ENCODE data around the gene NCAPD2.

NCAPD2 gene

GRCh38 chr12:6526766-6527525 is 33.0 kb downstream of the NCAPD2 start:
- no peak for DNase-seq (ENCODE audit: low read depth in 1 of 2, low spot score in 1 of 2)
- H3K27ac ChIP-seq (replicated peaks) = no peak overlapping the region
- no peaks in the 10 kb centered on the region for H3K27me3 ChIP-seq (ENCODE audit: insufficient read depth, poor library complexity, severe bottlenecking)
- TF ChIP-seq REST (IDR thresholded peaks at IDR 0.05; ENCODE audit: insufficient replicate concordance, low read depth) (no peak), GABPA (IDR thresholded peaks at IDR 0.05; ENCODE audit: low read depth) (no peak), SPI1 (IDR thresholded peaks at IDR 0.05; ENCODE audit: borderline replicate concordance, low read depth) (no peak), POLR2AphosphoS5 (IDR thresholded peaks at IDR 0.05; ENCODE audit: low read depth) (no peak)
- TF ChIP-seq, protein P1, sequence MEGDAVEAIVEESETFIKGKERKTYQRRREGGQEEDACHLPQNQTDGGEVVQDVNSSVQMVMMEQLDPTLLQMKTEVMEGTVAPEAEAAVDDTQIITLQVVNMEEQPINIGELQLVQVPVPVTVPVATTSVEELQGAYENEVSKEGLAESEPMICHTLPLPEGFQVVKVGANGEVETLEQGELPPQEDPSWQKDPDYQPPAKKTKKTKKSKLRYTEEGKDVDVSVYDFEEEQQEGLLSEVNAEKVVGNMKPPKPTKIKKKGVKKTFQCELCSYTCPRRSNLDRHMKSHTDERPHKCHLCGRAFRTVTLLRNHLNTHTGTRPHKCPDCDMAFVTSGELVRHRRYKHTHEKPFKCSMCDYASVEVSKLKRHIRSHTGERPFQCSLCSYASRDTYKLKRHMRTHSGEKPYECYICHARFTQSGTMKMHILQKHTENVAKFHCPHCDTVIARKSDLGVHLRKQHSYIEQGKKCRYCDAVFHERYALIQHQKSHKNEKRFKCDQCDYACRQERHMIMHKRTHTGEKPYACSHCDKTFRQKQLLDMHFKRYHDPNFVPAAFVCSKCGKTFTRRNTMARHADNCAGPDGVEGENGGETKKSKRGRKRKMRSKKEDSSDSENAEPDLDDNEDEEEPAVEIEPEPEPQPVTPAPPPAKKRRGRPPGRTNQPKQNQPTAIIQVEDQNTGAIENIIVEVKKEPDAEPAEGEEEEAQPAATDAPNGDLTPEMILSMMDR (IDR thresholded peaks at IDR 0.05; ENCODE audit: insufficient read depth, low read length) = no peak
- no peak overlapping the region for H3K4me3 ChIP-seq (replicated peaks; ENCODE audit: insufficient read depth, low read length)

GRCh38 chr12:6527711-6528110 is 33.8 kb downstream of the NCAPD2 start:
- Histone ChIP-seq H3K27me3 (ENCODE audit: insufficient read depth, poor library complexity, severe bottlenecking) (no peaks in the 10 kb centered on the region), H3K4me3 (replicated peaks; ENCODE audit: insufficient read depth, low read length) (no peak overlapping the region), H3K27ac (replicated peaks) (no peak overlapping the region)
- TF ChIP-seq SPI1 (IDR thresholded peaks at IDR 0.05; ENCODE audit: borderline replicate concordance, low read depth) (no peak), GABPA (IDR thresholded peaks at IDR 0.05; ENCODE audit: low read depth) (no peak), REST (IDR thresholded peaks at IDR 0.05; ENCODE audit: insufficient replicate concordance, low read depth) (no peak), POLR2AphosphoS5 (IDR thresholded peaks at IDR 0.05; ENCODE audit: low read depth) (no peak)
- TF ChIP-seq, protein P1 (IDR thresholded peaks at IDR 0.05; ENCODE audit: insufficient read depth, low read length) = no peak
- DNase-seq (ENCODE audit: low read depth in 1 of 2, low spot score in 1 of 2) = no peak

- Histone ChIP-seq H3K27me3 (ENCODE audit: insufficient read depth, poor library complexity, severe bottlenecking) (no peaks in the 10 kb centered on the region), H3K27ac (replicated peaks) (no peak overlapping the region), H3K4me3 (replicated peaks; ENCODE audit: insufficient read depth, low read length) (no peak overlapping the region)
- no peak for TF ChIP-seq SPI1 (IDR thresholded peaks at IDR 0.05; ENCODE audit: borderline replicate concordance, low read depth)
- TF ChIP-seq, protein P1 (IDR thresholded peaks at IDR 0.05; ENCODE audit: insufficient read depth, low read length) = no peak
- no peak for TF ChIP-seq POLR2AphosphoS5 (IDR thresholded peaks at IDR 0.05; ENCODE audit: low read depth)
- DNase-seq (ENCODE audit: low read depth in 1 of 2, low spot score in 1 of 2) = no peak
Measured at GRCh38 chr12:6528539-6529235, 34.8 kb downstream of the NCAPD2 start.

Data from HL-60 (cell line).